SW480 (cell line): ENCODE measurements around the gene SLMAP.
"Not testable (repeated sequence)": the region's sequence is repeated elsewhere in the genome, so short reads cannot be mapped to it uniquely, and the experiment has no call there.

Experiments used
- DNase-seq: peaks from one replicate; pipeline ENCODE4 v3.0.0-alpha.2; 2016; ENCODE audit warnings: low spot score

Gene SLMAP

GRCh38 chr3:57793737-57794187 is 37.7 kb downstream of the SLMAP start:
- no peak for DNase-seq

GRCh38 chr3:57794501-57794900 is 38.4 kb downstream of the SLMAP start:
- no peak for DNase-seq

DNA sequence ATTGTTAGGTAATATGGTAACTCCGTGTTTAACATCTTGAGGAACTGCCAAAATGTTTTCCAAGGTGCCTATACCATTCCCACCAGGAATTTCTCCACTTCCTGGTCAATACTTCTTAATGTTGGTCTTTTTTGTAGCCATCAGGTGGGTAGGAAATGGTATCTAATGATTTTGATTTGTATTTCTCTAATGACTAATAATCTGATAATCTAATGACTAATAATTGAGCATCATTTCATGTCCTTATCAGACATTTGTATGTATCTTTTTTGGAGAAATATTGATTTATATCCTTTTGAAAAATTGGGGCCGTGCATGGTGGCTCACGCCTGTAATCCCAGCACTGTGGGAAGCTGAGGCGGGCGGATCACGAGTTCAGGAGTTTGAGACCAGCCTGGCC is 38.8 kb downstream of the SLMAP start:
- no peak for DNase-seq

- peak; percentile 13 for DNase-seq
Measured at GRCh38 chr3:57796261-57796660, 40.2 kb downstream of the SLMAP start.

DNA sequence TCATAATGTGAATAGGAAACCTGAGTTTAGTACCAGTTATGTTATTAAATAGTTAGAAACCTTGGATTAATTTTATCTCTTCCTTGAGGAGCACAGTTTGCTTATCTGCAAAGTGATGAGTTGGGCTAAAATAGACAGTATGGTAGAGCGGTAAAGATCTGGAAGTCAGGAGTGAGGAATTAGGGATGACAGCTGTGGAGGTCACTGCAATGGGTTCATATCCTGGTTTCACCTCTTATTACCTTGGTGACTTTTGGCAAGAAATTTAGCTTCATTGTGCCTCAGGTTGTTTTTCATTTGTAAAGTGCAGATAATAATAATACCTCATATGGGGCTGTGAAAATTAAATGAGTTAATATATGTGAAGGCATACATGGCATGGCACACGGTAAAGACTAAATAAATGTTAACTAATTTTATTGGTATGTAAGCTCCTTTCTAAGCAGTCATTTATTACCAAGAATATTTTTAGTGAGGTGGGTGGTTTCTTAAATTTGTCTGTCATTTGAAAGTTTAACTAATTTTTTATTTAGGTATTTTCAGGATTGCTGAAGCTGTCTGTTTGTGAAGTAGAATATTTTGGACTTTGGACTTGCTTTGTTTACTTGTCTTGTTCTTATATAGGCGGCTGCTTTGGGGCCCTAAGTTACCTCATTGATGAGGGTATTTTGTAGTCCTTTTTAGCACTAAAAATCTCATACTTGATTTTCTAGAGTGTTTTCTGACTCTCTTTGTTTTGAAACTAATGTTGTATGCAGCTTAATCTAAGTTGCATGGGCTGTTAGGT is 41.8 kb downstream of the SLMAP start:
- no peak for DNase-seq

DNA sequence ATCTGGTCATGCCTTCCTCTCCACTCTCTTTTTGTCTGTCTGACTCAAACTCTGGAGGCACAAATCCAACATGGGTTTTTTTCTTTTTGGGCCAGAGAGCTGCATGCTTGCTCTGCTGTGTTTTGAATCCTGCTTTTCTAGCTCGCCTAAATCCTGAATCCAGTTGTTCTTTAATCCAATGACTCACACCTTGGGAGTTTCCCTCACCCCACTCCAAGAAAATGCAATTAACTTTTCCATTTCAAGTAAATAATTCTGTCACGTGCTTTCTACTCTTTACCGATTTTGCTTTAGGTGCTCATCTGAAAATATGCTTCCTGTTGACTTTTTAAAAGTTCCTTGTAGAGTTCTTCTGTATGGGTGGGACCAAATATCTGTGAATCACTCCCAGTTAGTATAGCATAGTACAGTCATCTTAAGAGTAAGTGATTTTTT is 47.6 kb downstream of the SLMAP start:
- DNase-seq = peak; percentile 49

DNA sequence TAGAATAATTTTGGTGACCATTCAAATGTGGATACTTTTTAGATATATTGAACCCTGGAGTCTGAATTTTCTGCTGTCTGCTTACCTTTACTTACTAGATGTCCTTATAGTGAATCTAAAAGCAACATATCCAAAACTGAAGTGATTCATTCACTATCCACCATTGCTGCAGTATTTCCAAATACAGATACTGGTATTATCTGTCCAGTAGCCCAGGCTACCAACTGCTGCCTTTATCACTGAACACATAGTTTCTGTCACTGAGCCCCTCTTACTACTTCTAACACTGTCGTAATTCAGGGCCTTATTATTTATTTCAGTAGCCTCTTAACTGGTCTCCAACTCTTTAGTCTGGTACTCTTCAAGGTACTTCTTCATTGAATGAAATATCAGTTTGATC is 49.2 kb downstream of the SLMAP start:
- no peak for DNase-seq

DNA sequence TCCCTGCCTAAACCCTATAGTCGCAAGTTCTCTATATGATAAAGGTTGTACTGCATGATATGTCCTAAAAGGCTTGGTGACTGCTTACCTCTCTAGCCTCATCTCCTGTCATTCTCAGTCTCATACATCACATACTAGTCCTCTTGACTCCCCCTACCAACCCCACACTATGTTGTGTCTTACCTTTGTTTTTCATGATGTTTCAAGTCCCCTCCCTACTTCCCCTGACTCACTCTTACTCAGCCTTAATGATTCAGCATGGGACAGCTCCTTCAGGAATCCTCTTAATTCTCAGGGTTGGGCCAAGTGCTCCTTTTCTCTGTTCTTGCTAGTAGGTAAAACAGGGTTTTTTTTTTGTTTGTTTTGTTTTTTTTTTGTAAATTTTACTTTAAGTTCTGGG is 49.6 kb downstream of the SLMAP start:
- DNase-seq = peak; percentile 62

- not testable (repeated sequence) for DNase-seq
Measured at GRCh38 chr3:57806195-57806594, 50.1 kb downstream of the SLMAP start.

- DNase-seq = no peak
Measured at GRCh38 chr3:57808961-57809608, 53.0 kb downstream of the SLMAP start.

GRCh38 chr3:57809609-57809968 is 53.5 kb downstream of the SLMAP start:
- no peak for DNase-seq

DNA sequence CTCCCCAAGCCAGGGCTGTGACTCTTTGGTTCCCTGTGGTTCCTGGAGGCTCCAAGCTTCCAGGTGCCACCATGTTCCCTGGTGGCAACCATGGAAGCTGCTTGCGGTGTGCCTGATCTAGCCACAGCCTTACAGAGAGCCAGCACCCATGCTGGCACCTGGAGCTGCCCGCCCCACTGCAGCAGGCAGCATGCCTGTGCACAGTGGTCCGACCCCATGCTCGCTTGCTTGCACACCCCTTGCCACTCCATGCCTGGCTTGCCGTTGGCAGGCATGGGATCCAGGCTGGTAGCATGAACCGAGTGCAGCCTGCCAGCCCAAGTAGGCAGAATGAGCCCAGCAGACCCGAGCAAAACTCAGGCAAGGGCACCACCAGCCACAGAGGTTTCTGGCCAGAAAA is 53.9 kb downstream of the SLMAP start:
- no peak for DNase-seq

GRCh38 chr3:57810471-57811137 is 54.5 kb downstream of the SLMAP start:
- no peak for DNase-seq

DNA sequence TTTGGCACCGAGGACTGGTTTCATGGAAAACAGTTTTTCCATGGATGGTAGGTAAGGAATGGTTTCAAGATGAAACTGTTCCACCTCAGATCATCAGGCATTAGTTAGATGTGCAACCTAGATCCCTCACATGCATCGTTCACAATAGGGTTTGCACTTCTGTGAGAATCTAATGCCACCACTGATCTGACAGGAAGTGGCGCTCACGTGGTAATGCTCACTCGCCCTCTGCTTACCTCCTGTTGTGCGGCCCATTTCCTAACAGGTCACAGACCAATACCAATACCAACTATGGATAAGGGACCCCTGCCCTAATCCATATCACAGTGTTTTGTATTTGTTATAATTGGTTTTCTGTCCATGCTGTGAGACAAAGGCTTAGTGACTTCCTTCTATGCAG is 58.9 kb downstream of the SLMAP start:
- DNase-seq = no peak

- no peak for DNase-seq
Measured at GRCh38 chr3:57816471-57817095, 60.5 kb downstream of the SLMAP start.

GRCh38 chr3:57818772-57819171 is 62.7 kb downstream of the SLMAP start:
- no peak for DNase-seq

GRCh38 chr3:57820479-57820878 is 64.4 kb downstream of the SLMAP start:
- no peak for DNase-seq

DNA sequence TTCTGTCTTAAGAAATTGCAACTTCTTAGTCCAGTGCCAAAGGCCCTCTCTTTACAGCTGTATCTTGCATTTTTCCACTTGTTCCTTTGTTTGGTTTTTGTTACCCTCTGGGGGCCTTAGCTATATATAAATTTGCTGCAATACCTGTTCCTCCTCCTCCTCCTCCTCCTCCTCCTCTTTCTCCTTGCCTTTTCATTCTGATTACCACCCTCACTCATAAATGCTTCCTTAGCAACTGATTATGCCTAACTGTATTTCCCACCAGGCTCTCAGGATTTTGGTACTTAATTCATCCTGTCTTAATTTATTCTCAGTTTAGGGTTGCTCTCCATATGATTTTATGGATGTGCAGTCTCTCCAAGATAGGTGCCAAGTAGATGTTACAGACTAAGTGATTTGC is 65.7 kb downstream of the SLMAP start:
- DNase-seq = no peak

DNA sequence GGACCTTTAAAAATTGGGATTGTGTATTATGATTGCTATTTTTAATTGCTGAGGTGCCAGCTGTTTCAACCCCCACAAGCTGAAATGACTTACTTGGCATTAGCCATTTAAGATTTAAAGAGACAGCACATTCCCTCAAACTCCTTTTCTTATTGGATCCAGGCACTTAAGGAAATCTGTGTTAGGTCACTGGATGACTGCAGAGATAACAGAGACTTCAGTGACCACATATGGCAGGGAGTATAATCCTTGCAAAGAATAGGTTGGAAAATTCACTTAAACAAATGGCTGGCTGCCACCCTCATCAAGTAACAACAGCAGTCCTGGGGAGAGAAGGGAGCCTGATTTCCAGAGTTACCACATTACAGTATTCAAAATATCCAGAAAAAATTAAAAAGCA is 66.6 kb downstream of the SLMAP start:
- DNase-seq = no peak

- DNase-seq = no peak
Measured at GRCh38 chr3:57825116-57825515, 69.0 kb downstream of the SLMAP start.

- no peak for DNase-seq
Measured at GRCh38 chr3:57826245-57826951, 70.3 kb downstream of the SLMAP start.
